GM21737 (cell line): ENCODE data around the gene TMEM192.
"Not testable (repeated sequence)": the region's sequence is repeated elsewhere in the genome, so short reads cannot be mapped to it uniquely, and the experiment has no call there.

ENCODE experiments used
- ATAC-seq: cut with Tn5 transposase; IDR thresholded peaks from one replicate; pipeline ENCODE4 v1.9.1; 2021; ENCODE audit warnings: mild to moderate bottlenecking, moderate library complexity; ENCODE audit not compliant: unreplicated experiment

TMEM192 gene

GRCh38 chr4:165094873-165095272, 17.8 kb downstream of the TMEM192 start:
- ATAC-seq, result no peak

GRCh38 chr4:165092187-165092586, 20.5 kb downstream of the TMEM192 start:
- ATAC-seq, result not testable (repeated sequence)

- no peak for ATAC-seq
Observed at GRCh38 chr4:165088366-165088765, 24.3 kb downstream of the TMEM192 start.

GRCh38 chr4:165085946-165086345, 26.7 kb downstream of the TMEM192 start:
- no peak for ATAC-seq

GRCh38 chr4:165084787-165085186, 27.9 kb downstream of the TMEM192 start:
- ATAC-seq, result not testable (repeated sequence)

GRCh38 chr4:165079476-165079875, 33.2 kb downstream of the TMEM192 start:
- no peak for ATAC-seq

- ATAC-seq, result no peak
Observed at GRCh38 chr4:165077034-165077578, 35.6 kb downstream of the TMEM192 start.

GRCh38 chr4:165073346-165073745, 39.3 kb downstream of the TMEM192 start:
- ATAC-seq, result not testable (repeated sequence)

- ATAC-seq, result no peak
Observed at GRCh38 chr4:165070560-165070959, 42.1 kb downstream of the TMEM192 start.

- ATAC-seq, result no peak
Observed at GRCh38 chr4:165060938-165061337, 51.7 kb downstream of the TMEM192 start.

- ATAC-seq, result no peak
Observed at GRCh38 chr4:165059386-165059785, 53.3 kb downstream of the TMEM192 start.

- no peak for ATAC-seq
Observed at GRCh38 chr4:165058666-165059065, 54.0 kb downstream of the TMEM192 start.

GRCh38 chr4:165055601-165056000, 57.1 kb downstream of the TMEM192 start:
- no peak for ATAC-seq

- ATAC-seq, result no peak
Observed at GRCh38 chr4:165053645-165054044, 59.0 kb downstream of the TMEM192 start, which contains the start of gene TRIM75. TSS of gene TRIM75 (plus strand) at chr4:165053866. CDS start at chr4:165059148, 5,282 bp downstream.

GRCh38 chr4:165052627-165053026, 60.0 kb downstream of the TMEM192 start:
- no peak for ATAC-seq

GRCh38 chr4:165048170-165048569, 64.5 kb downstream of the TMEM192 start:
- no peak for ATAC-seq

- ATAC-seq, result no peak
Observed at GRCh38 chr4:165031436-165032211, 81.0 kb downstream of the TMEM192 start, which contains the start of gene TRIM60. TSS of gene TRIM60 (plus strand) at chr4:165031999. CDS start at chr4:165040073, 8,074 bp downstream.

- no peak for ATAC-seq
Observed at GRCh38 chr4:165027762-165028402, 84.8 kb downstream of the TMEM192 start.

- ATAC-seq, result not testable (repeated sequence)
Observed at GRCh38 chr4:165025782-165026181, 86.9 kb downstream of the TMEM192 start.
